OCI-LY1 (cell line): Measurements from ENCODE around the gene CLOCK.

Source experiments
- H2AFZ ChIP-seq: fragments of 200-600 bp; sonication (generic), shearing (Covaris generic); 2 replicates; pipeline ENCODE4 v1.6.0; 2014; ENCODE audit warnings: antibody characterized with exemption, mild to moderate bottlenecking, low read length
- H3F3A ChIP-seq: fragments of 200-600 bp; sonication (generic), shearing (Covaris generic); 2 replicates; pipeline ENCODE4 v1.6.0; 2014; ENCODE audit warnings: mild to moderate bottlenecking, antibody characterized with exemption, low read length, moderate library complexity; ENCODE audit not compliant: insufficient read depth
- H3K27ac ChIP-seq: fragments of 200-600 bp; sonication (generic); 2 replicates; pipeline ENCODE4 v1.5.1; 2014; ENCODE audit warnings: low read length, mixed run types, mild to moderate bottlenecking, low read depth; ENCODE audit not compliant: poor library complexity, severe bottlenecking
- H3K27me3 ChIP-seq: fragments of 200-600 bp; sonication (generic); 2 replicates; pipeline ENCODE4 v1.6.0; 2014; ENCODE audit warnings: antibody characterized with exemption, mild to moderate bottlenecking, low read length, moderate library complexity; ENCODE audit not compliant: insufficient read depth
- H3K36me3 ChIP-seq: fragments of 200-600 bp; sonication (generic); 2 replicates; pipeline ENCODE4 v1.6.1; 2014; ENCODE audit warnings: mild to moderate bottlenecking, antibody characterized with exemption, low read length, moderate library complexity, mixed read lengths; ENCODE audit not compliant: insufficient read depth
- H3K4me1 ChIP-seq: fragments of 200-600 bp; sonication (generic); 2 replicates; pipeline ENCODE4 v1.5.1; 2014; ENCODE audit warnings: mild to moderate bottlenecking, low read length, moderate library complexity; ENCODE audit not compliant: insufficient read depth, severe bottlenecking
- H3K4me2 ChIP-seq: fragments of 200-600 bp; sonication (generic), shearing (Covaris generic); 2 replicates; pipeline ENCODE4 v1.6.1; 2014; ENCODE audit warnings: low read length
- H3K4me3 ChIP-seq: fragments of 200-600 bp; sonication (generic); 2 replicates; pipeline ENCODE4 v1.5.1; 2014; ENCODE audit warnings: low read length, low read depth, mild to moderate bottlenecking, mixed read lengths; ENCODE audit not compliant: poor library complexity, severe bottlenecking
- H3K79me2 ChIP-seq: fragments of 200-600 bp; shearing (Covaris generic); 2 replicates; pipeline ENCODE4 v1.6.1; 2016; ENCODE audit warnings: mixed run types, low read length, mixed read lengths; ENCODE audit not compliant: insufficient read depth
- H3K9ac ChIP-seq: fragments of 200-600 bp; sonication (generic), shearing (Covaris generic); 2 replicates; pipeline ENCODE4 v1.6.1; 2014; ENCODE audit warnings: mild to moderate bottlenecking, low read length, mixed read lengths
- H3K9me2 ChIP-seq: fragments of 200-600 bp; sonication (generic), shearing (Covaris generic); 2 replicates; pipeline ENCODE4 v1.6.1; 2014; ENCODE audit warnings: low read depth, mild to moderate bottlenecking, low read length, mixed read lengths
- H3K9me3 ChIP-seq: fragments of 200-600 bp; shearing (Covaris generic); 2 replicates; pipeline ENCODE4 v1.6.1; 2014; ENCODE audit warnings: low read length, mixed read lengths
- H4K20me1 ChIP-seq: fragments of 200-600 bp; sonication (generic), shearing (Covaris generic); 2 replicates; pipeline ENCODE4 v1.6.0; 2016; ENCODE audit warnings: mild to moderate bottlenecking, low read length; ENCODE audit not compliant: insufficient read depth
- EZH2 ChIP-seq: fragments of 200-600 bp; sonication (generic), shearing (Covaris generic); IDR thresholded peaks from 2 replicates; pipeline ENCODE4 v1.8.0; 2017; ENCODE audit warnings: borderline replicate concordance, mixed run types, mild to moderate bottlenecking, antibody characterized with exemption, low read length, moderate library complexity, mixed read lengths
- TF ChIP-seq, protein P1 (sequence below): fragments of 200-600 bp; sonication (generic), shearing (Covaris generic); IDR thresholded peaks from 2 replicates; pipeline ENCODE4 v1.5.1; 2017; ENCODE audit warnings: mild to moderate bottlenecking, antibody characterized with exemption, low read length, moderate library complexity, mixed read lengths

The CLOCK gene

DNA sequence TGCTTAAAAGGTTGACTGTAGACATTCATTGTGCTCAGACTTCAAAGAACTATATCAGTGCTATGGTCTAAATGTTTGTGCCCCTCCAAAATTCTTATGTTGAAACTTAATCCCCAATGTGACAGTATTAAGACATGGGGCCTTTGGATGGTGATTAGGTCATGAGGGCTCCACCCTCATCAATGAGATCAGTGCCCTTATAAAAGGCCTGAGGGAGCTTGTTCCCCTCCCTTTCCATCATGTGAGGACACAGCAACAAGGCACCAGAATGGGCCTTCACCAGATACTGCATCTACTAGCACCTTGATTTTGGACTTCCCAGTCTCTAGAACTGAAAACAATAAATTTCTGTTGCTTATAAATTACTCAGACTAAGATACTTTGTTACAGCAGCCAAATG lies 28.3 kb downstream of the CLOCK start:
- TF ChIP-seq EZH2, result no peak
- TF ChIP-seq, protein P1, sequence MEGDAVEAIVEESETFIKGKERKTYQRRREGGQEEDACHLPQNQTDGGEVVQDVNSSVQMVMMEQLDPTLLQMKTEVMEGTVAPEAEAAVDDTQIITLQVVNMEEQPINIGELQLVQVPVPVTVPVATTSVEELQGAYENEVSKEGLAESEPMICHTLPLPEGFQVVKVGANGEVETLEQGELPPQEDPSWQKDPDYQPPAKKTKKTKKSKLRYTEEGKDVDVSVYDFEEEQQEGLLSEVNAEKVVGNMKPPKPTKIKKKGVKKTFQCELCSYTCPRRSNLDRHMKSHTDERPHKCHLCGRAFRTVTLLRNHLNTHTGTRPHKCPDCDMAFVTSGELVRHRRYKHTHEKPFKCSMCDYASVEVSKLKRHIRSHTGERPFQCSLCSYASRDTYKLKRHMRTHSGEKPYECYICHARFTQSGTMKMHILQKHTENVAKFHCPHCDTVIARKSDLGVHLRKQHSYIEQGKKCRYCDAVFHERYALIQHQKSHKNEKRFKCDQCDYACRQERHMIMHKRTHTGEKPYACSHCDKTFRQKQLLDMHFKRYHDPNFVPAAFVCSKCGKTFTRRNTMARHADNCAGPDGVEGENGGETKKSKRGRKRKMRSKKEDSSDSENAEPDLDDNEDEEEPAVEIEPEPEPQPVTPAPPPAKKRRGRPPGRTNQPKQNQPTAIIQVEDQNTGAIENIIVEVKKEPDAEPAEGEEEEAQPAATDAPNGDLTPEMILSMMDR, result no peak

DNA sequence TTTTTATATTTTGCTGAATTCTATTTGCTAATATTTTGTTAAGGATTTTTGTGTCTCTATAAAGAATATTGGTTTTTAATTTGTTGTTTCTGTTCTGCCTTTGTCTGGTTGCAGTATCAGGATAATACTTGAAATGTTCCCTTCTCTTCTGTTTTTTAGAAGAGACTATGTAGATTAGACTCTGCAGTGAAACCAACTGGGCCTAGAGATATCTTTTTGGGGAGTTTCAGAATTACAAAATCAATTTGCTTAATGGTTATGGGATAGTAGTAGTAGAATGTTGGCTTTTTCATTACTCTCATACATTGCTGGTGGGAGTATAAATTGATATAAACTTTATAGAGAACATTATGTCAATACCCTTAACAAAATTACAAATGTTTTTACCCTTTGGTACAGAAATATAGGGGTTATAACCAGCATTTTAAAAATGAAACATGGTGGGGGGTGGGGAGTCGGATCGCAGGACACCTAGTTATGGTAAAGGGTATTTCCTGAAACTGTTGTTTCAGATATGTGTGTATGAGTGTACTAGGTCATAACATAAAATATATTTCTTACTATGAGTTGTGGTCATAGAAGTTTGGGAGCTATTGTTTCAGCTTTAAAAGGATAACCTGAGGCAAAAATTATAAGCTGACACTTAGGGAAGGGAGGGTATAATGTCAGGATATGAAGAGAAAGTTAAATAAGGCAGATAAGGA lies 29.0 kb downstream of the CLOCK start:
- Histone ChIP-seq H3K27me3 (no peaks in the 10 kb centered on the region), H3K79me2 (no peaks in the 10 kb centered on the region), H3K27ac (no peak overlapping the region), H3K4me3 (no peak overlapping the region), H4K20me1 (no peaks in the 10 kb centered on the region), H3K9ac (no peak overlapping the region), H3K9me3 (no peaks in the 10 kb centered on the region), H3K4me2 (no peak overlapping the region), H3F3A (no peaks in the 10 kb centered on the region), H3K9me2 (no peaks in the 10 kb centered on the region), H3K36me3 (no peaks in the 10 kb centered on the region), H3K4me1 (no peaks in the 10 kb centered on the region), H2AFZ (no peak overlapping the region)
- no peak for TF ChIP-seq EZH2
- TF ChIP-seq, protein P1, result no peak

More for the DNA sequence above, 28.3 kb downstream of the CLOCK start:
- no peak overlapping the region for H2AFZ ChIP-seq
- no peaks in the 10 kb centered on the region for H3K79me2 ChIP-seq
- no peak overlapping the region for H3K4me2 ChIP-seq
- no peaks in the 10 kb centered on the region for H3K9me2 ChIP-seq
- no peak overlapping the region for H3K27ac ChIP-seq
- H3K4me3 ChIP-seq, result no peak overlapping the region
- H3K36me3 ChIP-seq, result no peaks in the 10 kb centered on the region
- H3K9me3 ChIP-seq, result no peaks in the 10 kb centered on the region
- H3K4me1 ChIP-seq, result no peaks in the 10 kb centered on the region
- no peak overlapping the region for H3K9ac ChIP-seq
- H3F3A ChIP-seq, result no peaks in the 10 kb centered on the region
- no peaks in the 10 kb centered on the region for H4K20me1 ChIP-seq
- no peaks in the 10 kb centered on the region for H3K27me3 ChIP-seq

DNA sequence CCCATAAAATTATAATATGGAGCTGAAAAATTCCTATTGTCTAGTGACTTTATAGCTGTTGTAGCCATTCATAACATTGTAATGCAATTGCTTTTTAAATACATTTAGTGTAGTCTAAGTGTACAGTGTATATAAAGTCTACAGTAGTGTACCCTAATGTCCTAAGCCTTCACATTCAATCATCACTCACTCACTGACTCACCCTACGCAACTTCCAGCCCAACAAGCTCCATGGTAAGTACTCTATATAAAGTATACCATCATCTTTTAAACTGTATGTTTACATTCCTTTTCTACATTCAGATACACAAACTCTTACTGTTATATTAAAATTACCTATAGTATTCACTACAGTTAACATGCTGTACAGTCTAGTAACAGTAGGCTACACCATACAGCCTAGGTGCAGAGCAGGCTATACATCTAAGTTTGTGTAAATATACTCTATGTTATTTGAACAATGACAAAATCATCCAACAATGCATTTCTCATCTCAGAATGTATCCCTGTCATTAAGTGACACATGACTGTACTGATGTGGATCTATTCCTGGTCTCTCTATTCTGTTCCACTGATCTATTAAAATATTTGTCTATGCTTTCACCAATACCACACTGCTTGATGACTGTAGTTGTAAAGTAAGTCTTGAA lies 33.7 kb downstream of the CLOCK start:
- Histone ChIP-seq H3K79me2 (no peaks in the 10 kb centered on the region), H3K9me3 (no peaks in the 10 kb centered on the region), H3K4me3 (no peak overlapping the region), H3K9ac (no peak overlapping the region), H2AFZ (no peak overlapping the region), H3K36me3 (no peaks in the 10 kb centered on the region; the same call in 1 of the 2 replicates), H3K27me3 (no peaks in the 10 kb centered on the region), H3K27ac (no peak overlapping the region), H3K9me2 (no peaks in the 10 kb centered on the region), H3F3A (no peaks in the 10 kb centered on the region), H3K4me1 (no peaks in the 10 kb centered on the region), H4K20me1 (no peaks in the 10 kb centered on the region), H3K4me2 (no peak overlapping the region)
- TF ChIP-seq EZH2, result no peak
- TF ChIP-seq, protein P1, result no peak
